ENCODE measurements around the gene AKTIP.

- TF ChIP-seq CTCF (IDR thresholded peaks at IDR 0.05) = no peak
- no peak for TF ChIP-seq ZFX (IDR thresholded peaks at IDR 0.05; ENCODE audit: borderline replicate concordance)
These were observed 26.5 kb upstream of the AKTIP start for GRCh38 chr16:53529513-53529912.
